AG08395 (cell line): ENCODE data around the gene ADGRE3.
"Not testable (repeated sequence)": the region's sequence is repeated elsewhere in the genome, so short reads cannot be mapped to it uniquely, and the experiment has no call there.

ENCODE experiments used
- DNase-seq: peaks from one replicate; pipeline ENCODE4 v3.0.0; 2012; ENCODE audit warnings: mixed read lengths, low spot score

ADGRE3 gene

GRCh38 chr19:14595558-14595957, 79.1 kb downstream of the ADGRE3 start:
- no peak for DNase-seq

DNA sequence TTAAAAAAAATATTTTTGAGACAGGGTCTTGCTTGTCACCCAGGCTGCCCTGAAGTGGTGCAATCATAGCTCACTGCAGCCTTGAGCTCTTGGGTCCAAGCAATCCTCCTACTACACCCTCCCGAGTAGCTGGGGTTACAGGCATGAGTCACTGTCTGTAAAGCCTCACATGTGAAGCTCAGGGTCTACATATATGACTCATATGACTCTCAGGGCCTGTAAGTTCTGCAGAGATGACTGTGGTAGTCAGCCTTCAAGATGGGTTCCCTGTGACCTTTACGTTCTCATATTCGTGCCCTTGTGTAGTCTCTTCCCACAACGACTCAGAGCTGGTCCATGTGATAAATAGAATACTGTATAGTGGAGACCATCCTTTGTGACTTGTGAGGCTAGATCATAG, 85.2 kb downstream of the ADGRE3 start:
- DNase-seq = not testable (repeated sequence)

GRCh38 chr19:14585187-14585586, 89.5 kb downstream of the ADGRE3 start:
- DNase-seq = not testable (repeated sequence)

- not testable (repeated sequence) for DNase-seq
Observed at GRCh38 chr19:14584372-14584771, 90.3 kb downstream of the ADGRE3 start.

- no peak for DNase-seq
Observed at GRCh38 chr19:14582894-14583340, 91.7 kb downstream of the ADGRE3 start, which contains the start of gene CLEC17A. TSS of gene CLEC17A (plus strand) at chr19:14583084. CDS start at chr19:14583161, 77 bp downstream.

- no peak for DNase-seq
Observed at GRCh38 chr19:14580623-14581237, 93.9 kb downstream of the ADGRE3 start.

DNA sequence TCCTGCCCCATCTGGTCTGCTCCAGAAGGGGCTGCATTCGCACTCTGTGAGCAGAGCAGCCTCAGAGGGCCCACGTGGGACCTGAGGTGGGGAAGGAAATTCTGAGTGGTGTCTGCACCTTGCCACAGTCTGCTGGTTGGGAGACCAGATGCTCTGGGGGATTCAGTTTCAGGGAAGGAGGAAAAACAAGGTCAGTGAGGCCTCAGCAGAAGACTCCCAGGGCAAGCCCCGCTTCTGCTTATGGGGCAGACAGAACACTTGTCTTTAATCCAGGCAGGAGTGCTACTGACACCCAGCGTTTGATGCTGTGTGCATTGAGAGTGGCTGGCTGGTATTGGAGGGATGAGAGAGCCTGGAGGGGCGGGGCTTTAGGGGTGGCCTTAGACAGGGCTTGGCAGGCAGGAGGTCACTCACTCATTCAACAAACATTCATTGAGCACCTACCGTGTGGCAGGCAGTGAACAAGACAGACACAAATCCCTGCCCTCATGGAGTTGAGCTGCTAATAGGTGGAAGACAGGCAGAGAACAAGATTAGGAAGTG, 96.7 kb downstream of the ADGRE3 start:
- no peak for DNase-seq

- DNase-seq = no peak
Observed at GRCh38 chr19:14577264-14577663, 97.4 kb downstream of the ADGRE3 start.

- DNase-seq = no peak
Observed at GRCh38 chr19:14576363-14576762, 98.3 kb downstream of the ADGRE3 start.

DNA sequence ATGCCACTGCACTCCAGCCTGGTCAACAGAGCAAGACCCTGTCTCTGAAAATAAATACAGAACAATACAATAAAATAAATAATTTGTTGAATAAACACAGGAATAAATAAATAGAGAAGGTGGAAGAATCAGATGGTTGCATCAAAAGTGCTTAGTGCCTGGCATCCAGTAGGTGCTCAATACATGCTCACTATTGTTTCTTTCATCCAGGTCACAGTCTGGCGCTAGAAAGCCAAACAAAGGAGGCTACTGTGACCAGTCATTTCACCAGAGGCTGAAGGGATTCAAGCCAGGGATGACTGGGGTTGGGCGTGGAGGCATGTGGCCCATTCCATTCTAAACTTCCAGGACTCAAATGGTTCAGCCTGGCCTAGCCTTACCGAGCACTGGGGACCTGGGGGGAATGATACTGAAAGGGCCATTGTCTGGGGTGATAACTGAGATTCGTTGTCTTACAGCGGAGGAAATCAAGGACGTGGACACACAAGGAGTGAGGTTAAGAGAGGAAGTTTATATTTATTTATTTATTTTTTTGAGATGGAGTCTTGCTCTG, 99.1 kb downstream of the ADGRE3 start:
- DNase-seq = no peak

- peak; percentile 94 for DNase-seq
Observed at GRCh38 chr19:14571695-14572490, 102.8 kb downstream of the ADGRE3 start, which contains the start of gene NDUFB7. TSS of gene NDUFB7 (minus strand) at chr19:14572066. CDS start at chr19:14572000, 66 bp downstream.

- no peak for DNase-seq
Observed at GRCh38 chr19:14570864-14571527, 103.6 kb downstream of the ADGRE3 start.
